HG02840 (cell line): Measurements from ENCODE around the gene CAMTA1.

ENCODE experiments used
- ATAC-seq: cut with Tn5 transposase; IDR thresholded peaks from one replicate; pipeline ENCODE4 v1.9.1; 2021; ENCODE audit warnings: mild to moderate bottlenecking, moderate library complexity, moderate number of reproducible peaks; ENCODE audit not compliant: unreplicated experiment, low FRiP score

CAMTA1 gene

DNA sequence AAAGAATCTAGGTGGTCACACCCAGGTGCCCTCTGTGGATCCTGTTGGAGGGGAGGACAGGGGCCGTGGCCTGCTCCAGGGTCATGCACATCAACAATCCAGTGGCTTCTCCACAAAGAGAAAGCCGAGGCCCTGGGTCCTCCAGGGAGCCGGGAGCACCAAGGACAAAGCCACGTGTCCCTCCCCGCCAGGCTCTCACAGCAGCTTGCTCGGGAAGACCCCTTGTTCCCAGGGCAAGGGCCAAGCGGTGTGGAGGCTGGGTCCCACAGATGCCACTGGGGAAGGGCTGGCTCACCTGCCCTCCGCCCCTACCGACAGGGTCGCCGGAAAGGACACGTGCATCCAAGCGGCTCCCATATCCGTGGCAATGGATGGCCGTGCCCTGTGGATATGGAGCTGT lies 793.0 kb downstream of the CAMTA1 start:
- ATAC-seq = no peak

DNA sequence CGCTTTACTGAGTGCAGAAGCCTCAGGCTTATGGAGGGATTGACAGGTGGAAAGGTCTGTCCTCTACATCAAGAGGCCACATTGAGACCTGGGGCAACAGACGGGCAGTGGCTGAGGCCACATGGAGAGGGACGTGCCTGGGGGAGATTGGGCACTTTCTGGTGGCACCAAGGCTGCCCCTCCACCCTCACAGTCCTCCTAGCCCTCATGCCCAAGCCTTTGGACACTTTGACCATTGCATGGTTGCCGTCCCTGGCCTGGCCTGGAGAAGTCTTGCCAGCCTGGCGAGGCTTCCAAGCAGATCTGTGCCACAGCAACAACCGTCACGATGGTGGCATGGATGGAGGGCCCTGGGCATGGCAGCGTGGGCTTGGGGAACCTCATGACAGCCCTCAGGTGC lies 793.8 kb downstream of the CAMTA1 start:
- no peak for ATAC-seq

DNA sequence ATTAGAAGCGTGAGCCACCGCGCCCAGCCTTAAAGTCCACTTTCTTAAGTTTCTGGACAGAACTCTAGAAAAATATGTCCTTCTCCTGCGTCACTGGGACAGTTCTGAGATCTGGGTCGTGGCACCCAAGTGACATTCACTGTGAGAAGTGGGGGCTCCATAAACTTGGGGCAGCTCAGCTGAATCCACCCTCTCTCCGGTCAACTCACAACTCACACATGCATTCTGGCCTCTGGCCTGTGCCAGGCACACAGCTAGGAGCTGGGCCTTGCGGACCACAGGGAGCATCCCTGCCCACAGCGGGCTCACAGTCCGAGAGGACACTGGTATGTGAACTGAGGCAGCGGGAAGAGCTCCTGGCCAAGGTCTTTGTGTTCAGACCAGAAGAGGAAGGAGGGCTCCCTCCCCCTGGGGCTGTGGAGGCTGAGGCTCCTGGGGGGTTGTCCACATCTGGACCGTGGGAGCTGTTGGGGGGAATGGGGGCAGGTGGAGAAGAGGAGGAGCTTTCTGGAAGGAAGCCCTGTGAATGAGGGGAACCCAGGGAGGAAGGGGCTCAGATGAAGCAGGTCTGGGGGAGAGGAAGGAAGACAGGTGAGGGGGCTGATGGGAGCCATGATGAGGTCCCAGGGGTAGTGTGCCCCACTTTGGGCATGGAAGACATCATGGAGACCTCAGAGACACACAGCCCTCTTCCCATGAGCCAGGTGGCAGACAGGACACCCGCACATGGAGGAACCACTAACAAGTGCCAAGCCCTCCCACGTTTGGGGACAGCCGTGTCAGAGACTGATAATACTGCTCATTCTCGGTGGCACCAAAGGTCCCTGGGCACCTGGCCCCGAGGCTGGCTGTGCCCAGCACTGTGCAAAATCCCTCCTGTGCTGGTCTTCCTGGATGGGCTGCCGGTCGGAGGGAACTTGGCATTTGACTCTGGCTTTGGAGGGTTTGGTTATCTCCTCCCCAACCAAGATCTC lies 794.9 kb downstream of the CAMTA1 start:
- no peak for ATAC-seq

DNA sequence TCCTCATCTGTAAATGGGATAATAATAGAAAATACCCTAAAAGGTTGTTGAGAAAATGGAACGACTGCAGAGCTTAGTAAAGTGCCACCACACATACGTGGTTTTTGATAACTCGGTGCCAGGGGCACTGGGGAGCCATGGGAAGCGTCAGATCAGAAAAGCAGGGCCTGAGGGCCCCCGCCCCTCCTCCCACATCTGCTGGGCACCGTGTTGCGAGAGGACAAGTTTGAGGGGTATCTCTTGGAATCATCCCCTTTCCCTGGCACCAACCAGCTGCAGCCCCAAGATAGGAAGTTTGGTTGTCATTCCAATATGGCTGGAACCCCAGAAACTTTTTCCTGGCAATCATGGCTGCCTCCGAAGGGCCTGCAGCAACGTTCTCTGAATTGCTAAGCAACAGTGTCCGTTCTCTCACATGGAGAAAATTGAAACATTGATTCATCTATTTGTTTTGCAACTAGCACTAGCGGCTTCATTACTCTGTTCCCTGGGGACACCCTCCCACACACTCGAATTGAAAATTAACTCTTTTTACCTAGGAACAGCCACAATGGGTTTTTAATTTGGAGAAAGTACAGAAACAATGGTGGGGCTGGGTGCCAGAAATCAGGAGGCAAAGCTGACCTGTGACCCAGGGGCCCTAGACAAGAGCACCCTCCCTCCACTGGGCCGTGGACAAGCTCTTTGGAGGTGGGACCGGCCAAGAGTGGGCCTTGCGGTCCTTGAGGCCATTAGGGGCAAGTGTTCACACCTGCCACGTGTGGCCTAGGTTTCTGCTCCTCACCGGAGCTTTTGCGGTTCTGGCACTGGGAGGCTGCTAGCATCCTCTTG lies 795.9 kb downstream of the CAMTA1 start:
- ATAC-seq = no peak

DNA sequence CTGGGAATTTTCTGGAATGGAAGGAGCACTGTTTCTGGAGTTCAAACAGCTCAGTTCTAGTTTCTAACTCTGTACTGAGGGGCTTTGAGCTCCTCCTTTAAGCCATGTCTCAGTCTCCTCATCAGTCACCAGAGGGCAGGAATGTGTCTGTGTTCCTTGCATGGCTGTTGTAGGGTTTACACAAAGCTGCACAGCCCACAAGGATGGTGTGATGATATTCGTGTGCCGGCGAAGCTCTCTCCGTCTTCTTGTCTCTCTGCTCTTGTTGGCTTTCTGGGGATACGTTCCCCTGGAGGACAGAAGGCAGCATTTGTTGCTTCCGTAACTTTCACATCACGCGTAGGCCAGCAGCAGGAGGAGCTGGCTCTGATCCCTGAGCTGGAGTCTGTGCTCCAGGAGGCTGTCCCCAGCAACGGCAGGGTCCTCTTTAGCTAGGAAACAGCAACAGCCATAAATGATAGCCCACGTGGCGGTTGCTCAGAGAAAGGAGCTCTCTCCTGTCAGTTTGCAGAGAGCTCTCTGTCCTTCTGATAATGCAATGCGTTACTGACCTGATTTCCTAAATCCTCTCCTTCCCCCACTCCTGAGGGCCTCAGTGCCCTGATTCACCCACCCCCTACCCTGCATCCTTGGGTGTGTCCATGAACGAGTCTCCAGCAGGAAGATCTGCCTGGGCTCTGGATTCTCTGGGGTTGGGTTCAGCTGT lies 796.7 kb downstream of the CAMTA1 start:
- no peak for ATAC-seq

DNA sequence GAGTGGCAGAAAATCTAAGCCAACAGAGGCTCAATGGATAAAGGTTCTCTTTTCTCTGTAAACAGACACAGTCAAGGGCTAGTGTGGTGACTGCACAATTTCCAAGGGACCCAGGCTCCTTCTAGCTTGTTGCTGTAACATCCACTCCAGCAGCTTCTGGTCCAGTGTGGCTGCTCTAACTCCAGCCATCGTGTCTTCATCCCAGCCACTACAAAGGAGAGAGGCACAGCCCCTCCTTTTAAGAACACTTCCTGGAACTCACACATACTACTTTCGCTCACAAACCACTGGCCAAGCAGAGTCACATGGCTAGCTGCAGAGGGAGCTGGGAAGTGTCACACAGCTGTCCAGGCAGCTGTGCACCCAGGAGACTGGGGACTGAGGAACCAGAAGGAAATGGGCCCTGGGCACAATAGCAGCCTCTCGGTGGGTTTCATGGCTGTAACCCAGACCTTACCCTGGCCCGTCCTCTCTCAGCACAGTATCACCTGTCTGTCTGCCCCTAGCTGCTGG lies 797.3 kb downstream of the CAMTA1 start:
- no peak for ATAC-seq

DNA sequence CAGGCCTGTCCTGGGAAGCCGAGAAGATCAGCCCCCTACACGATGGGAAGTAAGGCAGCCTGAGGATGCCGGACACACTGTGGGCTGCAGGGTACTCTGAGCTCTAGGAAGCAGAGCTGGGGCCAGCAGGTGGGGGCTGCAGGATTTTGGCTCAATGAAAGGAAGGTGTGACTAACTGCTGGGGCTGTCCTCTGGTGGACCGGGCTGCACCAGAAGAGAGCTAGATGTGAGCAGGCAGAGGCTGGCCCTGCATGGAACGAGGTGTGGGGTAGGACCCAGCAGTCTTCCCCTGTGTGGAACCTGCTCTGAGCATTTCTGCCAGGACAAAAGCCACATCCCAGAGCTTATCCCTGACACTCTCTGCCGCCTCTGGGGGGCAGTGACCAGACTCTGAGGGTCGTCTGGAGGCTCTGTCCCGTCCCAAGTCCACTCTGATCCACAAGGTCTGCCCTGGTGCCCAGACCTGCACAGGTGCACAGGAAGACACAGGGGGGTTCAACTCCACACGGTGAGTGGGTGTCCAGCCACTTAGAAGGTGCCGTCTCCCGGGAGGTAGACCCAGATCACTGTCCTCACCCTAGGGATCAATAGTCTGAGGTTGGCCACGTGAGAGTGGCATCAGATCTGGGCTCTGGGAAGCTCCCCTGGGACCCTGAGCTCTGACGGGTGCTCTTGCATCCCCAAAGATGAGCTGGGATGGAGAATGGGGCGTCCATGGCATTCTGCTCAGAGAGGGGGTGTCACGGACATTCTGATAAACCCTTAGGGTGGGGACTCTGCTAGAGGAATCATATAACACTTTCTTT lies 798.2 kb downstream of the CAMTA1 start:
- no peak for ATAC-seq

DNA sequence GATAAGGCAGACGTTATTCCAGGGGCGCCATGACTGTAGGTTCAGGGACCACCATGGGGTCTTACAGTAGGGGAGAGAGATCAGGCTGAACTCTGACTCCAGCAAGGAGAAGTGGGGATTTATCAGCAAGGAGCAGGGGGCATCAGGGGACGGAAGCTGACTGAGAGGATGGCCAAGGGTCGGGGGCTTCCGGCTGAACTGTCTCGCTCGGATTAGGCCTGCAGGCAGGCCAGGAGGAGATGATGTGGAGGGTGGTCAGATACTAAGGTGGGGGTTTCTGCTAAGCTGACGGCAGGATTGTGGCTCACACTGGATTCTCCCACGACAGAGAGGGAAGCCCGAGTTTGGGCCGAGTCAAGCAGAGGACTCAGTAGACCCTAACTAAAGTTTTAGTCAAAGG lies 798.9 kb downstream of the CAMTA1 start:
- ATAC-seq = no peak

DNA sequence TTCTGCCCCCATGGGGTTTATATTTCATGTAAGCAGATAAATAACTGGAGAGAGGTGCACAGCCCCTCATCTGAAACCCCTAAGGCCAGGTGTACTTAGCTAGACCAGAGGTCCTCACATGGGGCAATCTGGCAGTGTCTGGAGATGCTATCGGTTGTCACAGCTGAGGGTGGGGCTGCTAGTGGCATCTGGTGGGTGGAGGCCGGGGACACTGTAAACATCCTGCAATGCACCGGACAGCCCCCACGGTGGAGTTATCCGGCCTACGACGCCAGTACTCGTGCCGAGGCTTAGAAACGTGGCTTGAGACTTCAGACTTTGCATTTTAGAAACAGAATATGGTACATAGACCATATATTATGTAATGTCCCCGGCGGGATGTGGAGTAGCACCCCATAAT lies 799.4 kb downstream of the CAMTA1 start:
- no peak for ATAC-seq

DNA sequence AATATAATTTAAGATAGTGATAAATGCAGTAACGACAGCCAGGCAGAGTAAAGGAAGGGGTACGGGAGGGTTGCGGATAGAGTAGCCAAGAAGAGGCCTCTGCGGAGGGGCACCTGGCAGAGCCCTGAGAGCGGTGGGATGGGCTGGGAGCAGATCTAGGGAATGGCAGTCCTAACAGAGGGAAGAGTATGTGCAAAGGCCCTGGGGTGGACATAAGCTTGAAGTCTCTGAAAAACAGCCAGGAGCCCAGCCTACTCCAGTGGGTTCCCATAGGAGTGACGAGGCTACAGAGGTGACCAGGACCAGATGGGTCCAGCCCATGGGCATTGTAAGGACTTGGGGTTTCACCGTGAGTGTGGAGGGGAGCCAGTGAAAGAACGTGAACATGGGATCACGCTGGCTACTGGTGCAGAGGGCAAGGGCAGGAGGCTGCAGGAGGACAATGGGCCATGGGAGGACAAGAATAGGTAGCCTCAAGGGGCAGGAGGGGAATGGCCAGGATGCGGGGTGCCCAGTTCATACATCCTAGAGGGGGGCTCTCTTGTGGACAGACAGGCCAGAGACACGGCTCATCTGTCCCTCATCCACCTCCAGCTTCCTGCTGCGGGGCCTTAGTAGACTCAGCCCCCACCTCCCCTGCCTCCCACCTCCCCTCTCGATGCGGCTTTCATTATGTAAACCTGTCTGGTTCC lies 800.1 kb downstream of the CAMTA1 start:
- ATAC-seq = no peak

DNA sequence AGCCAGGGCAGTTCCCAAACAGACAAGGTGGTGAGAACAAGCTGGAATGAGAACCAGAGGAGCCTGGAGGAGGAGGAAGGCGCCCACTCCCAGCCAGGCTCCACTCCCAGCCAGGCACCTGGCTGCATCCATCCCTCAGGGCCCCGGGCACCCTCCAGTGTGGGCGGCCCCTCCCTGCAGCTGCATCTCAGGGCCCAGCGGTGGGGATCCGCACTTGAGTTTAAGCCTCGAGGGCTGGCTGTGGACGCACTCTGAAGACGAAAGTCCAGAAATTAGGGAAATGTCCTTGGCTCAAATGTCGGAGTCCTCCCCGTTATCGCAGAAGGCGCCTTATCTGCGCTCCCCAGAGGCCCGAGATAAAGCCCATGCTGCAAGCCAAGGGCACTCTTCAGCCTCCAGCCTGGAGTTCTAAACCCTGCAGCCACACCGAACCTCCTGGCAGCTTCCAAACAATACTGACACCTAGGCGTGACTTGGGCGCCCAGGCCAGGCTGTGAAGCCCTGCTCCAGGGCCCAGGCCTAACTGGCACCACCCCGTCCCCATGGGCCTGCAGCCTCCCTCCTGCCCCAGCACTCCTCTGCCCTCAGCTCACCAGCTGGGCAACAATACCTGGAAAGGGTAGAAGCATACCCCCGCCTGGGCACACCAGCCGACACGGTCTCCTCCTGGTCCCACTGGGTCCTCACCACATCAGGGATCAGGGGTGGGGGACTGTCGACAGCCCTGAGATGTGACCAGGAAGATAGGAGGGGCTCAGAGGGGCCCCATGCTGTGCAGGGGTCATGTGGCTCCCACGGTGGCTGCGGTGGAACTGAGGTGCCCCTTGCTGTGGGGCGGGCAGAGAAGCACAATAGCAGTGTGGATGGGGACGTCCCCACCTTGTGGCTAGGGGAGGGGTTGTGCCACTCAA lies 801.0 kb downstream of the CAMTA1 start:
- ATAC-seq = no peak

DNA sequence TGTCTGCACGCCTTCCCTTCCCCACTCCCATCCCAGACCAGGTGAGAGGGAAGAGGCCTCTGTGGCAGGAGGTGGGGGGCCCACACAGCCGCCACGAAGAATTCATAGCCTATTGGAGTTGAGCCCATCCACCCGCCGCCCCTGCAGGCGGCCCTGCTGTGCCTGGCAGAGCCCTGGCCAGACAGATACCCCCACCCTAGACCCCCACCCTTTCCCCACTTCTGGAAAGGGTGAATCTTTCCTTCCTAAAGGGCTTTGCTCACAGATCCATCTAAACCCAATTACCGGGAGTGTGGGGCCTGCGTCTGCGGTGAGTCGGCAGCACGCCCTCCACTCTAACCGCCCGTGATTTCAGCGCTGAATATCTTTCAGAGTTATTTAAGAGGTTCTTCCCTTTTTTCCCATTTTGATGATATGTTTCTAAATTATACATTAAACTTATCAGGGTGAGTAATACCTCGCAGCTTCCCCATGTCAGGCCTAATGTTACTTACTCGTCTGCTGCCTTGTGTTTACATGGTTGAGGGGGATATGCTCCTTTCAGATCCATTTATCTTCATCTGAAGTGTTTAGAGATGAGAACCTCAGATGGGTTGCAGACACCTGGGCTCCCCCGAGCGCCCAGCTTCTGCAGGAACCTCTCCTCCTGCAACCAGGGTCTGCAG lies 802.0 kb downstream of the CAMTA1 start:
- no peak for ATAC-seq

DNA sequence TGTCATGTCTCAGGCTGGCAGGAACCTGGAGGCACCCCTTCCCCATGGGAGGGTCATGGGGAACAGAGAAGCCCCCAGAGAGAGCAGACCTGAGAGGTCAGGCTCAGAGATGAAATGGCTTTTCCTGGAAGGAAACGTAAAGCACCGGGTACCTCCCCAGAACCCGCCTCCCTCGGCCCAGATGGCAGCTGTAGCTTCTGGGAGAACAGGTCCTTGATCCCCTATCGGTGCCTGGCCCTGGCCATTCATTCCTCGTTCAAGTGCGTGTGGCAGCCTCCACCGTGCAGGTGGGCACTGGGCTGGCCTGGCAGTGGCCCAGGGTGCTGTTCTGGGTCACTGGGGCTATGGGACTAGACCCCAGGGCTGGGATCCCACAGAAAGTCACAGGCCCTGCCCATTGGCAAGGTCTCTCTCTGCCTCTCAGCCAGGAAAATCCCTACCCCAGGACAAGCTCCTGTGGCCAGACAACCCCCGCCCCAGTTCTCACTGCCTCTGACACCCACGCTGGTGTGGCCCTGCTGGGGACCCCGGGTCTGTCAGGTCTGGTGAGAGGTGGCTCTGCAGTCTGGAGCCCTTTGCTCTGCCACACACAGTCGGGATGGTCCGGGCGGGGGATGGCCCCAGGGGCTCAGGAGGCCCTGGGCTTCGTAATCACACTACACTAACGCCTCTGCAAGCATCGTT lies 802.7 kb downstream of the CAMTA1 start:
- ATAC-seq = no peak

DNA sequence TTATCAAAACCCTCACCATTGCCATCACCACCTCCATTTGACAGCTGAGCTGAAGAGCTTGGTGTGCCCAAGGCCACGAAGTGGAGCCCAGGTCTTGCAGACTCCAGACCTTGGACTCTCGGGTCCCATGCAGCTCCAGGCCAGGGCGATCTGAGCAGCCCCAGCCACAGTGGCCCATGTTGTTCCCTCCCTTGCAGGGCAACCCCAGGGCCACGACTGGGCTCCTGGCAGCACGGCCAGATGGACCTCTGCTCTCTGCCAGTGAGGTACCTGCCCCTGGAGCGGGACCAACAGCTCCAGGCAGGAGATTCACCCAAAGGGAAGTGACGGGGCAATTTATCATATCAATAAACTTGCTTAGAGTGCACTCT lies 803.2 kb downstream of the CAMTA1 start:
- ATAC-seq = no peak

DNA sequence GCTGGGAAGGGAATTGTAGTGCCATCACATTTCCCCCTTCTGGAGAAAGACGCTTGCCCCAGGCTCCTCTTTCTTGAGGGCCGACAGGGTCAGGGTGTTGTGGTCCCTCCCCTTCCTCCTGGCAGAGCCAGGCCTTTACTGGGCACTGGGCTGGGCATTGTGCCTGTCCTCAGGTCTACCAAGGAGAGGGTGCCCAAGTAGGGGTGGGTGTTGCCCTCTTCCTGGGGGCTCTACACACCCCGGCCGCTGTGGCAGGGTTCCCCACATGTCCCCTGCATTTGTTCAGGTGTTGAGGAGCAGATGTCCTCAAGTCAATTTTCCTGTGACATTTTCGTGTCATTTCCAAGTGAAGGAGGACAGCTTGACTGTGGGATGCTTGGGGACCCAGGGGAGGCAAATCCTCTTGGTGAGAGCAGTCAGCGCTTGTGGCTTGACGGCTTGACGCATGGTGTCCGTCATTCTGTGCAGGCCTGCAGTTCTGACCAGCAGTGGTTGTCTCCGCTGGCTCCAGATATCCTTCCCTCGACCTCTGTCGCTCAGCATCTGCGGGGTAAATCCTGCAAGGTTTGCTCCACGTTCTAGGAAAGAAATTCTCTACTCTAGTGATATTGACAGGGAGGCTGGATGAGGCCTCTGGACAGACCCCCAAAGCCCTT lies 804.0 kb downstream of the CAMTA1 start:
- ATAC-seq = no peak

DNA sequence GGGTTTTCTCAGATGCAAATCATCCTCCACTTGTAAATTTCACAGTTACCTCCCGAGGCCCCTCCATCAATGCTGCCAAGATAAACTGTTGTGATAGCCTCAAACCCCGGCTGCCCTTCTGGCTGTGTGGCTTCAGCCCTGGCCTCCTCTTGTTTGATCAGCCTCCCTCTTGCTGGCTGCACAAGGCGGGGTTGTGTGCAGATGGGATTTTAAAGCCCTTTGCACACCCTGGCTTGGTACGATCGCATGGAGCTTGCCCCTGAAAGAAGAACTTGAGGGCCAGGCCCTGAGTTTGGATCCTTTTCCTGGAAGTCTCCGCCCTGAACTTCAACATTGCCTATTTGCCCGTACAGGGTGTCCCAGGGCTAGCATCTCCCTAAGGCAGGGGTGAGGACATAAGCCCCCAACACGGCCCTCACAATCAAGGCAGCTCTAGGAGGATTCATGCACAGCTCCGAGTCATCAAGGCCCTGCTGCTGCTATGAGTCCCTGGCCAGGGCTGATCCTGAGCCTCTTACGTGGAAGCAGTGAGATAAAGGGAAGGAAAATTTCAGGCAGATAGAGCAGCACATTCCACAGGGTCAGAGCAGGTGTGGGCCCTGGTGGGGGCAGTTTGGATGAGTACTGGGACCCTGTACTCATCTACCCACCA lies 804.6 kb downstream of the CAMTA1 start:
- no peak for ATAC-seq
